GM13976 (cell line): ENCODE results near the gene RDH5.
A peak's percentile ranks its signal among the peaks of the same experiment; 100 is the strongest.

Experiments
- DNase-seq: peaks from one replicate; pipeline ENCODE4 v3.0.0; 2012; ENCODE audit warnings: low spot score
- in situ Hi-C: fragments of 300-500 bp; cut with MboI; formaldehyde crosslinking; loops from one replicate; pipeline ENCODE4 v1.12.0; 2022; ENCODE audit warnings: low sequenced_read_pairs, mixed read lengths, inconsistent platforms; ENCODE audit not compliant: unreplicated experiment
- TF ChIP-seq, protein P1 (sequence below): IDR thresholded peaks from 2 replicates; pipeline ENCODE4 v1.5.1; 2012; ENCODE audit warnings: borderline replicate concordance, mild to moderate bottlenecking; ENCODE audit not compliant: insufficient read depth; ENCODE audit errors: extremely low read depth, missing control alignments, control extremely low read depth

Gene RDH5

GRCh38 chr12:55727643-55728185, 7.5 kb downstream of the RDH5 start:
- TF ChIP-seq, protein P1, sequence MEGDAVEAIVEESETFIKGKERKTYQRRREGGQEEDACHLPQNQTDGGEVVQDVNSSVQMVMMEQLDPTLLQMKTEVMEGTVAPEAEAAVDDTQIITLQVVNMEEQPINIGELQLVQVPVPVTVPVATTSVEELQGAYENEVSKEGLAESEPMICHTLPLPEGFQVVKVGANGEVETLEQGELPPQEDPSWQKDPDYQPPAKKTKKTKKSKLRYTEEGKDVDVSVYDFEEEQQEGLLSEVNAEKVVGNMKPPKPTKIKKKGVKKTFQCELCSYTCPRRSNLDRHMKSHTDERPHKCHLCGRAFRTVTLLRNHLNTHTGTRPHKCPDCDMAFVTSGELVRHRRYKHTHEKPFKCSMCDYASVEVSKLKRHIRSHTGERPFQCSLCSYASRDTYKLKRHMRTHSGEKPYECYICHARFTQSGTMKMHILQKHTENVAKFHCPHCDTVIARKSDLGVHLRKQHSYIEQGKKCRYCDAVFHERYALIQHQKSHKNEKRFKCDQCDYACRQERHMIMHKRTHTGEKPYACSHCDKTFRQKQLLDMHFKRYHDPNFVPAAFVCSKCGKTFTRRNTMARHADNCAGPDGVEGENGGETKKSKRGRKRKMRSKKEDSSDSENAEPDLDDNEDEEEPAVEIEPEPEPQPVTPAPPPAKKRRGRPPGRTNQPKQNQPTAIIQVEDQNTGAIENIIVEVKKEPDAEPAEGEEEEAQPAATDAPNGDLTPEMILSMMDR = no peak
- DNase-seq = no peak
- in situ Hi-C loops = no loop called here

GRCh38 chr12:55728186-55728938, 8.2 kb downstream of the RDH5 start:
- no peak for DNase-seq
- TF ChIP-seq, protein P1 = no peak
- in situ Hi-C loops = no loop called here

GRCh38 chr12:55728939-55729818, 9.0 kb downstream of the RDH5 start, which contains the start of gene CD63:
TSS of gene CD63 (minus strand) at chr12:55729009. CDS start at chr12:55728341, 668 bp downstream.
- TF ChIP-seq, protein P1 = no peak
- DNase-seq = peak; percentile 97
- in situ Hi-C loops = no loop called here

GRCh38 chr12:55729819-55730818, 9.9 kb downstream of the RDH5 start:
- TF ChIP-seq, protein P1 = no peak
- peak; percentile 73 for DNase-seq
- in situ Hi-C loops = loop anchor here (10.0 kb wide), 2 partner anchors 215 to 305 kb away; no protein-coding TSS in a partner anchor

GRCh38 chr12:55732288-55732687, 12.1 kb downstream of the RDH5 start:
- in situ Hi-C loops = loop anchor here (10.0 kb wide), 2 partner anchors 213 to 303 kb away; no protein-coding TSS in a partner anchor

More at GRCh38 chr12:55732288-55732687, 12.1 kb downstream of the RDH5 start:
- TF ChIP-seq, protein P1 = no peak
- no peak for DNase-seq
